Astrocyte (in vitro differentiated cells and primary cell): ENCODE data around the gene EPS8L3.

ENCODE experiments used
- EZH2 ChIP-seq: IDR thresholded peaks from 2 replicates; pipeline ENCODE4 v1.6.1; 2012; ENCODE audit warnings: mild to moderate bottlenecking, low read length, inconsistent platforms; ENCODE audit not compliant: insufficient read depth
- TF ChIP-seq, protein P1 (sequence below): IDR thresholded peaks from 2 replicates; pipeline ENCODE4 v1.5.1; 2011; ENCODE audit warnings: low read depth, mild to moderate bottlenecking, inconsistent platforms, low read length, moderate library complexity; ENCODE audit not compliant: insufficient read depth

DNA sequence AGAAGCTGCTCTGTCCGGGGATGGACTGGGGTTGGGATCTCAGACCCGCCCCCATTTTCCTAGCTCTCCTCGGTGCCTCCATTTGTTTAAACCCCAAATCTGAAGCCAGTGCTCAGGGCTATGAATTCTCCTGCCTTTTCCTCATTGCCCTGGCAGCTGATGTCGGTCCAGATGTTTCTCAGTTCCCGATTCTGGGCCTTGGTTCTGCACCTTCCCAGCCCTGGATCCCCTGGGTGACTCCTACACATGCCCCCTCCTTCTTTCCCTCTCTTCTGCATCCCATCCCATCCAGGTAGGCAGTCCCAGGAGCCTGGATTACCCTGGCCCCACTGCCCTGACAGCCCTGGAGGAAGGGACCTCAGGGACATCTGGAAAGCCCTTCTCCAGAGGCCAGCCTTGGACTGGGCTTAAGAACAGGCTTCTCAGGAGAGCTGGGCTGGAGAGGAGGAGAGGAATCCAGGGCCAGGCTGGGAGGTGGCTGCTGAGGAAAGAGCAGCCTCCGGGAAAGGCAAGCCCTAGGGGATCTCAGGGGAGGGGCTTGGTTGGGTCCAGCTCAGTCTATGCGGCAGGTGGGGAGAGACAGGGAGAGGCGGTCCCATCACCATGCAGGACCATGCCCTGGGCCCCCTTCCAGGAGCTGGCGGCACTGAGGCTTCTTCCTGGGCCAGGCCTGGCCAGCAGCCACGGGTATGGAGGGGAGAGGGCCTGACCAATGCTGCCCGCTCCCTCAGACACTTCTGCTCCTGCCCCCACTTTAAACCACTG is 6.8 kb upstream of the EPS8L3 start:
- TF ChIP-seq, protein P1, sequence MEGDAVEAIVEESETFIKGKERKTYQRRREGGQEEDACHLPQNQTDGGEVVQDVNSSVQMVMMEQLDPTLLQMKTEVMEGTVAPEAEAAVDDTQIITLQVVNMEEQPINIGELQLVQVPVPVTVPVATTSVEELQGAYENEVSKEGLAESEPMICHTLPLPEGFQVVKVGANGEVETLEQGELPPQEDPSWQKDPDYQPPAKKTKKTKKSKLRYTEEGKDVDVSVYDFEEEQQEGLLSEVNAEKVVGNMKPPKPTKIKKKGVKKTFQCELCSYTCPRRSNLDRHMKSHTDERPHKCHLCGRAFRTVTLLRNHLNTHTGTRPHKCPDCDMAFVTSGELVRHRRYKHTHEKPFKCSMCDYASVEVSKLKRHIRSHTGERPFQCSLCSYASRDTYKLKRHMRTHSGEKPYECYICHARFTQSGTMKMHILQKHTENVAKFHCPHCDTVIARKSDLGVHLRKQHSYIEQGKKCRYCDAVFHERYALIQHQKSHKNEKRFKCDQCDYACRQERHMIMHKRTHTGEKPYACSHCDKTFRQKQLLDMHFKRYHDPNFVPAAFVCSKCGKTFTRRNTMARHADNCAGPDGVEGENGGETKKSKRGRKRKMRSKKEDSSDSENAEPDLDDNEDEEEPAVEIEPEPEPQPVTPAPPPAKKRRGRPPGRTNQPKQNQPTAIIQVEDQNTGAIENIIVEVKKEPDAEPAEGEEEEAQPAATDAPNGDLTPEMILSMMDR = no peak
- no peak for TF ChIP-seq EZH2
